HG02763 (cell line): ENCODE results near the gene TEX264.
"Not testable (repeated sequence)": the region's sequence is repeated elsewhere in the genome, so short reads cannot be mapped to it uniquely, and the experiment has no call there.

Experiments
- ATAC-seq: cut with Tn5 transposase; IDR thresholded peaks from one replicate; pipeline ENCODE4 v1.9.1; 2021; ENCODE audit warnings: mild to moderate bottlenecking, moderate library complexity; ENCODE audit not compliant: unreplicated experiment

The TEX264 gene

GRCh38 chr3:51712963-51713362 lies 41.9 kb downstream of the TEX264 start:
- ATAC-seq, result no peak

GRCh38 chr3:51715231-51715976 lies 44.4 kb downstream of the TEX264 start:
- no peak for ATAC-seq

- ATAC-seq, result no peak
These were observed 44.9 kb downstream of the TEX264 start for GRCh38 chr3:51715977-51716294.

GRCh38 chr3:51716805-51717204 lies 45.8 kb downstream of the TEX264 start:
- ATAC-seq, result no peak

GRCh38 chr3:51717446-51717845 lies 46.4 kb downstream of the TEX264 start:
- no peak for ATAC-seq

GRCh38 chr3:51717947-51718346 lies 46.9 kb downstream of the TEX264 start:
- ATAC-seq, result no peak

GRCh38 chr3:51718547-51719409 lies 47.7 kb downstream of the TEX264 start:
- ATAC-seq, result no peak

GRCh38 chr3:51719410-51720025 lies 48.5 kb downstream of the TEX264 start:
- ATAC-seq, result no peak

- no peak for ATAC-seq
These were observed 49.4 kb downstream of the TEX264 start for GRCh38 chr3:51720292-51721061.

- no peak for ATAC-seq
These were observed 50.2 kb downstream of the TEX264 start for GRCh38 chr3:51721062-51721745.

GRCh38 chr3:51722362-51722761 lies 51.3 kb downstream of the TEX264 start:
- ATAC-seq, result no peak

- ATAC-seq, result no peak
These were observed 56.4 kb downstream of the TEX264 start for GRCh38 chr3:51727500-51727899.

GRCh38 chr3:51729042-51729633 lies 58.1 kb downstream of the TEX264 start:
- no peak for ATAC-seq

- ATAC-seq, result no peak
These were observed 63.0 kb downstream of the TEX264 start for GRCh38 chr3:51733859-51734571.

GRCh38 chr3:51734572-51734907 lies 63.5 kb downstream of the TEX264 start:
- ATAC-seq, result no peak

GRCh38 chr3:51735039-51735438 lies 64.0 kb downstream of the TEX264 start:
- ATAC-seq, result no peak

- ATAC-seq, result no peak
These were observed 64.9 kb downstream of the TEX264 start for GRCh38 chr3:51735950-51736349.

GRCh38 chr3:51739110-51739509 lies 68.1 kb downstream of the TEX264 start:
- no peak for ATAC-seq

- ATAC-seq, result not testable (repeated sequence)
These were observed 71.3 kb downstream of the TEX264 start for GRCh38 chr3:51742320-51742719.

GRCh38 chr3:51742978-51743377 lies 71.9 kb downstream of the TEX264 start:
- not testable (repeated sequence) for ATAC-seq
